AG10803 (cell line): ENCODE measurements around the gene EMD.
"Not testable (repeated sequence)": the region's sequence is repeated elsewhere in the genome, so short reads cannot be mapped to it uniquely, and the experiment has no call there.

Experiments used
- DNase-seq: peaks from one replicate; pipeline ENCODE4 v3.0.0; 2010; ENCODE audit warnings: low read depth
- H3K4me3 ChIP-seq: 2 replicates; pipeline ENCODE4 v1.5.1; 2011; ENCODE audit warnings: mild to moderate bottlenecking, low read length, control low read depth
- TF ChIP-seq, protein P1 (sequence below): conservative IDR thresholded peaks from 2 replicates; pipeline ENCODE4 v1.5.1; 2011; ENCODE audit warnings: mild to moderate bottlenecking, low read length, control low read depth, inconsistent platforms

EMD gene

DNA sequence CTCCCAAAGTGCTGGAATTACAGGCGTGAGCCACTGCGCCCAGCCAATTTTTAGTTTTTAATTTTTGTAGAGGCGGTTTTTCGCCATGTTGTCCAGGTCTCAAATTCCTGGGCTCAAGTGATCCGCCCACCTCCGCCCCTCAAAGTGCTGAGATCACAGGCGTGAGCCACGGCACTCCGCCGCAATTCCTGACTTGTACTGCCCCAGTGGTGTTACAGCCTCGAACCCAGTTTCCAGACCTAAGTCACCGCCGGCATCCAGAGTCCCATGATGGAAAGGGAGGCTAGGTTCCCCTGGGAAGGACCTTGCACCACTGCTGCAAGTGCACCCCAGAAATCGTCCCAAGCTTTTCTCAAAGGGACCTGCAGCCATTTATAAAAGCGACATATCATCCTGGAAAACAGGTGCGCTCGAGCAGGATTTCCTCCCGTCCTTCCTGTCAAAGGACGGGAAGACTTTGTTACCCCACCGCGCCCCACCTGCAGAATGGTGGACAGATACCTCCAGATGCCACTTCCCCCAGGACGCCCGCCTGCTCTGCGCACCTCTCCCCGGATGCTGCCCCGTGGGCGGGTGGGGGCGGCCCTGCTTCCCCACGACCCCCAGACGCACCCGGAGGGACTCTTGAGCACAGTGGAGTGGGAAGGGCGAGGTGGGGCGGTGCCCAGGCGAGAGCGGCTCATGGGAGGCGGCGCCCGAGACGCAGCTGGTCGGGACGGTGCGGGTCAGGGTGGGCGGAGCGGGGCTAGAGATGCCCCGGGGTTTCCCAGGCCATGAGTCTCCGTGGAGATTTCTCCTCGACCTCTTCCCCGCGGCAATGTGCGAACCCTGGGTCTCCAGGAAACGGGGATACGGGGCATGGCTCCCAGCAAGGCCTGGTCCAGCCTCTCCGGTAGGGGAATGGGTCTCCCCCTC lies 18.1 kb downstream of the EMD start:
- TF ChIP-seq, protein P1, sequence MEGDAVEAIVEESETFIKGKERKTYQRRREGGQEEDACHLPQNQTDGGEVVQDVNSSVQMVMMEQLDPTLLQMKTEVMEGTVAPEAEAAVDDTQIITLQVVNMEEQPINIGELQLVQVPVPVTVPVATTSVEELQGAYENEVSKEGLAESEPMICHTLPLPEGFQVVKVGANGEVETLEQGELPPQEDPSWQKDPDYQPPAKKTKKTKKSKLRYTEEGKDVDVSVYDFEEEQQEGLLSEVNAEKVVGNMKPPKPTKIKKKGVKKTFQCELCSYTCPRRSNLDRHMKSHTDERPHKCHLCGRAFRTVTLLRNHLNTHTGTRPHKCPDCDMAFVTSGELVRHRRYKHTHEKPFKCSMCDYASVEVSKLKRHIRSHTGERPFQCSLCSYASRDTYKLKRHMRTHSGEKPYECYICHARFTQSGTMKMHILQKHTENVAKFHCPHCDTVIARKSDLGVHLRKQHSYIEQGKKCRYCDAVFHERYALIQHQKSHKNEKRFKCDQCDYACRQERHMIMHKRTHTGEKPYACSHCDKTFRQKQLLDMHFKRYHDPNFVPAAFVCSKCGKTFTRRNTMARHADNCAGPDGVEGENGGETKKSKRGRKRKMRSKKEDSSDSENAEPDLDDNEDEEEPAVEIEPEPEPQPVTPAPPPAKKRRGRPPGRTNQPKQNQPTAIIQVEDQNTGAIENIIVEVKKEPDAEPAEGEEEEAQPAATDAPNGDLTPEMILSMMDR = no peak
- DNase-seq = peak; percentile 59
- H3K4me3 ChIP-seq = peak overlapping the region; percentile 65

DNA sequence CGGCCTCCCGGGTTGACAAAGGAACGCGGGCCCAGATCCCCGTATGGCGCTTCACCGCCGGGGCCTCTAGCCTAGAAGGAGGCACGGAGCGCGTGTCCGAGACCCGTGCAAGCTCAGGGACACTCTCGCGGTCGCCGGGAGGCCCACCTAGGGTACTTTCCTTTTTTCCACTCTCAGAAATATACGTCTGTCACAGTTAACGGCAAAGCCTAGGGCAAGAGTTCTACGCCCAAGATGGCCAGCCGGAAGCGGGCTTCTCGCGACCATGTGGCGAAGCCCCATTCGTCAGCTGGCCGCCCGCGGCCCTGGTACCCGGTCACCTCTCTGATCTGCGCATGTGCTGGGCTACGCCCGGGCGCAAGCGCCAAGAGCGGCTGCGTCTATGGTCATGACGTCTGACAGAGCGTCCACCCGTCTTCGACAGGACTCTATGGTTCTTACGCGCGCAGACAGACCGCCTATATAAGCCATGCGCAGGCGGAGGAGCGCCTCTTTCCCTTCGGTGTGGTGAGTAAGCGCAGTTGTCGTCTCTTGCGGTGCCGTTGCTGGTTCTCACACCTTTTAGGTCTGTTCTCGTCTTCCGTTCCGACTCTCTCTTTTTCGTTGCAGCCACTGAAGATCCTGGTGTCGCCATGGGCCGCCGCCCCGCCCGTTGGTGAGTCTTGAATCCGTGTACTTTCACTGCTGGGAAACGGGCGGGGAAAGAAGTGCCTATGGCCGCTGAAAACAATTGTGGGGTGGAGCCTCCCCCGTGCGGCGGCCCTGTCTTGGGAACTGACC lies 19.0 kb downstream of the EMD start, which contains the start of gene RPL10:
RPL10 (plus strand) TSS at position 490 of the 780 bp plus-strand sequence; CDS start at position 633, 143 bp downstream.
- TF ChIP-seq, protein P1 = no peak
- H3K4me3 ChIP-seq = peak within 1 kb of the TSS; percentile 87
- DNase-seq = peak; percentile 97

DNA sequence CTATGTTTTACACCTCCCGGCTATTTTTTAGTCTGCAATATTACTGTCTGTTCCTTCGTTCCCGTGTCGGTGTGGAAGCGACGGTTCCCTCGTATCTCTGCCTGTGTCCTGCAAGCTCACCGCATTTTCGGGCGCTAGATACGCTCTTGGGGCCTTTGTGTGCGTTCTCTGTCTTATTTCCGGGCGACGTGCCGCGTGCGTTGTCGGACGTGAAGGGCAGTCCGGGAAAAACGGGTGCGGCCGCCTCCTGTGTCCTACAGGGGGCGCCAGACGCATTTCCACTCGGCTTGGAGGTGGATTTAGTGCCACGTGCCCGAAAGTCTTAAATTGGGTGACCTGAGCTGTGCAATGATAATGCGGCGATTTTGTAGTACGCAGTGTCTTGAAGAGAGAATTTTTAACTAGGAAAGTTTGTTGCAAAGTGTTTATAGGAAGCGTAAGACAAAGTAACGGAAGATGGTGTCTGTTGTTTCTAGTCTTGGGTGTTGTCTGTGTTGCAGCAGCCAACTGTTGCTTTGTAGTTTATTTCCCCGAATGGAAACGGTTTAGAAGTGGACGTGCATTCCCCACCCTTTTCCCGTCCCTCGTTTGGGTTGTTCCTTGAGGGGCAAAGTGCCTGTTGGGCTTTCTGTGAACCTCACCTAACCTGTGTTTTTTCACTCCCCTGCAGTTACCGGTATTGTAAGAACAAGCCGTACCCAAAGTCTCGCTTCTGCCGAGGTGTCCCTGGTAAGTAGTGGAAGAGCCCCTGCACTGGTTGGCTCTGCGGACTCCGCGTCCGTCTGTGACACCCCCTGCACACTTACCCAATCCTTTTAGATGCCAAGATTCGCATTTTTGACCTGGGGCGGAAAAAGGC lies 19.8 kb downstream of the EMD start:
- TF ChIP-seq, protein P1 = peak; percentile 73
- DNase-seq = peak; percentile 81
- peak overlapping the region; percentile 87 for H3K4me3 ChIP-seq

DNA sequence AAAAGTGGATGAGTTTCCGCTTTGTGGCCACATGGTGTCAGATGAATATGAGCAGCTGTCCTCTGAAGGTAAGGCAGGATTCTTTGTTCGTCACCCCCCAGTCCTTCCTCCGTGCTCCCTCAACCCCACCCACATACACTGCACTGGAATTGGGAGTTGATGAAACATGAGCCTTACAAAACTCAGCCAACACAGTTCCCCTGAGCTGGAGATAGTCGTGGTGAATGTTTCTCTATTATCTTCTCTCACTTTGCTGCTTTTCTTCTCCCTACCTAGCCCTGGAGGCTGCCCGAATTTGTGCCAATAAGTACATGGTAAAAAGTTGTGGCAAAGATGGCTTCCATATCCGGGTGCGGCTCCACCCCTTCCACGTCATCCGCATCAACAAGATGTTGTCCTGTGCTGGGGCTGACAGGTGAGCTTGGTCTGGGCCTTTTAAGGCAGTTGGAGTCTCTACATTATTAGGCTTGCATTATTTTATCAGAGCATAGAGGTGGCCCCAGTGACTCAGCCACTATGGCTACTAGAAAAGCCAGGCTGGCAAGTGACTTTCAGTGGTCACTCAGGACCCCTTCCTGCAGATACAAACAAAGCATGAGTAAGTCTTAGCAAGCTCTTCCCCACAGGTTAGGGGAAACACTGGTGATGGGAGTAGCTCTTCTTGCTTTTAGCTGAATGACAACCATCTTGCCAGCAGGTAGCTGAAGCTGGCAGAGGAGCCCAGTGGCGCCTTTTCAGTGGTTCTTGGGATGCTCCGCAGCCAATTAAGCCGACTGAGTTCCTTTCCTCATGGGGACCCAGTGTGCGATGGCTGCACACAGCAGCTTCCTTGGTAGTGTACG lies 20.7 kb downstream of the EMD start:
- H3K4me3 ChIP-seq = peak overlapping the region; percentile 87
- no peak for DNase-seq
- TF ChIP-seq, protein P1 = no peak; the same call in 1 of the 2 replicates

DNA sequence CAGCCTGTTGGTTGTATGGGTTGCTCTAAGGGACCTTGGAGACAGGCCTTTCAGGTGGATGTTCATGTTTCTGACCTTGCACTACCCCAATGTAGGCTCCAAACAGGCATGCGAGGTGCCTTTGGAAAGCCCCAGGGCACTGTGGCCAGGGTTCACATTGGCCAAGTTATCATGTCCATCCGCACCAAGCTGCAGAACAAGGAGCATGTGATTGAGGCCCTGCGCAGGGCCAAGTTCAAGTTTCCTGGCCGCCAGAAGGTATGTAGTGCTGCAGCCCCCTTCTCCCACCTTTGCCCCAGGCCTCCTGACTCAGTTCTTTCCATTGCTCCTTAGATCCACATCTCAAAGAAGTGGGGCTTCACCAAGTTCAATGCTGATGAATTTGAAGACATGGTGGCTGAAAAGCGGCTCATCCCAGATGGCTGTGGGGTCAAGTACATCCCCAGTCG lies 21.3 kb downstream of the EMD start:
- DNase-seq = not testable (repeated sequence)
- H3K4me3 ChIP-seq = peak overlapping the region; percentile 87

DNA sequence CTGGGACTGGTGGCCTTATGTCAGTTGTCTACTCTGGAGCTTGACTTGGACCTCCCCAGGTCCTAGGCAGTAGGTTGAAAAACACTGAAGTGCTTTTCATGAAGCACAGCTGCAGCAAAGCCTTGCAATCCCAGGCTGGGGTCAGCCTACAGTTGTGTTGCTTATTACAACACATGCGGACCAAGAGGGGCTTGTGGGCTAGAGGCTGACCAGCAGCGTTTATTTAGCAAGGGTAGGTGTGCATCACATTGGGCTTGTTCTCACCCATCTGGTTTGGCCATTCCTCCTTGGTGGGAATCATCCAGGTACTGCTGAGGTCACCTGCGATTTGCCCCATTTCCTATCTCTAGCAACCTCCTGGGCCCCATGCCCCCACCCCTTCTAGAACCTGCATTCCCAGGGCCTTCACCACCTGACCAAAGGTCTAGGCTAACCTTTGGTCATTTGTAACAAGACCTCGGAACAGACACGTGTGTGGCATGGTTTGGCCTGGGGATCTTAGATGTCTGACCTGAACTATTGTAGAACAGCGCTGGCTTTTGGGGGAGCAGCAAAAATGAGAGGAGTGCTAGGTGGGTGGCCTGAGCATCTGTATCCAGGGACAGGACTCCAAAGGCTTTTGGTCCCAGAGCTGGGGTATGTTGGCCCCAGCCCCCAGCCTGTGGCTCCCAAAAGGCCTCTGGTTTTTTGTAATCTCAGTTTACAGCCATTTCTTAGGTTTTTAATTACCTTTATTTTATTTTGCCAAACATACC lies 22.1 kb downstream of the EMD start:
- TF ChIP-seq, protein P1 = no peak
- DNase-seq = peak; percentile 29

More for the DNA sequence above, 22.1 kb downstream of the EMD start:
- no peak overlapping the region for H3K4me3 ChIP-seq
